Iris pigment epithelial cell (primary cell): ENCODE measurements around the gene OR4N2.
"Not testable (repeated sequence)": the region's sequence is repeated elsewhere in the genome, so short reads cannot be mapped to it uniquely, and the experiment has no call there.

ENCODE experiments used
- DNase-seq: peaks from one replicate; pipeline ENCODE4 v3.0.0-alpha.2; 2011; ENCODE audit warnings: low read depth

OR4N2 gene

GRCh38 chr14:19803470-19803869 lies at the start of gene OR4N2:
OR4N2 (plus strand) TSS chr14:19803770; CDS start chr14:19827449, 23,679 bp downstream.
- DNase-seq: not testable (repeated sequence)

- no peak for DNase-seq
Observed at GRCh38 chr14:19754172-19754571, 49.4 kb upstream of the OR4N2 start.

- DNase-seq: not testable (repeated sequence)
Observed at GRCh38 chr14:19771491-19771890, 32.1 kb upstream of the OR4N2 start.

GRCh38 chr14:19771895-19772430 lies 31.6 kb upstream of the OR4N2 start:
- no peak for DNase-seq

GRCh38 chr14:19772454-19772853 lies 31.1 kb upstream of the OR4N2 start:
- not testable (repeated sequence) for DNase-seq

GRCh38 chr14:19773204-19773603 lies 30.4 kb upstream of the OR4N2 start, which contains the start of gene OR4M1:
OR4M1 (plus strand) TSS chr14:19773504; CDS start chr14:19780323, 6,819 bp downstream.
- DNase-seq: not testable (repeated sequence)

- no peak for DNase-seq
Observed at GRCh38 chr14:19775587-19775986, 28.0 kb upstream of the OR4N2 start.

- not testable (repeated sequence) for DNase-seq
Observed at GRCh38 chr14:19785848-19786247, 17.7 kb upstream of the OR4N2 start.

- not testable (repeated sequence) for DNase-seq
Observed at GRCh38 chr14:19787318-19787717, 16.3 kb upstream of the OR4N2 start.

- not testable (repeated sequence) for DNase-seq
Observed at GRCh38 chr14:19788150-19788549, 15.4 kb upstream of the OR4N2 start.

GRCh38 chr14:19796520-19797108 lies 7.0 kb upstream of the OR4N2 start:
- not testable (repeated sequence) for DNase-seq

GRCh38 chr14:19799880-19800279 lies 3.7 kb upstream of the OR4N2 start:
- DNase-seq: no peak

GRCh38 chr14:19800282-19801117 lies 3.1 kb upstream of the OR4N2 start:
- DNase-seq: no peak

GRCh38 chr14:19801118-19801464 lies 2.5 kb upstream of the OR4N2 start:
- DNase-seq: no peak

GRCh38 chr14:19813171-19813920 lies 9.8 kb downstream of the OR4N2 start:
- not testable (repeated sequence) for DNase-seq

GRCh38 chr14:19819879-19820278 lies 16.3 kb downstream of the OR4N2 start:
- not testable (repeated sequence) for DNase-seq

- DNase-seq: not testable (repeated sequence)
Observed at GRCh38 chr14:19821016-19821415, 17.4 kb downstream of the OR4N2 start.

- DNase-seq: no peak
Observed at GRCh38 chr14:19823178-19823577, 19.6 kb downstream of the OR4N2 start.

- DNase-seq: peak; percentile 9
Observed at GRCh38 chr14:19823765-19824164, 20.2 kb downstream of the OR4N2 start.

GRCh38 chr14:19827626-19828244 lies 24.2 kb downstream of the OR4N2 start:
- DNase-seq: not testable (repeated sequence)

GRCh38 chr14:19828314-19828713 lies 24.7 kb downstream of the OR4N2 start:
- DNase-seq: no peak
